Measurements from ENCODE around the gene PROZ.

DNA sequence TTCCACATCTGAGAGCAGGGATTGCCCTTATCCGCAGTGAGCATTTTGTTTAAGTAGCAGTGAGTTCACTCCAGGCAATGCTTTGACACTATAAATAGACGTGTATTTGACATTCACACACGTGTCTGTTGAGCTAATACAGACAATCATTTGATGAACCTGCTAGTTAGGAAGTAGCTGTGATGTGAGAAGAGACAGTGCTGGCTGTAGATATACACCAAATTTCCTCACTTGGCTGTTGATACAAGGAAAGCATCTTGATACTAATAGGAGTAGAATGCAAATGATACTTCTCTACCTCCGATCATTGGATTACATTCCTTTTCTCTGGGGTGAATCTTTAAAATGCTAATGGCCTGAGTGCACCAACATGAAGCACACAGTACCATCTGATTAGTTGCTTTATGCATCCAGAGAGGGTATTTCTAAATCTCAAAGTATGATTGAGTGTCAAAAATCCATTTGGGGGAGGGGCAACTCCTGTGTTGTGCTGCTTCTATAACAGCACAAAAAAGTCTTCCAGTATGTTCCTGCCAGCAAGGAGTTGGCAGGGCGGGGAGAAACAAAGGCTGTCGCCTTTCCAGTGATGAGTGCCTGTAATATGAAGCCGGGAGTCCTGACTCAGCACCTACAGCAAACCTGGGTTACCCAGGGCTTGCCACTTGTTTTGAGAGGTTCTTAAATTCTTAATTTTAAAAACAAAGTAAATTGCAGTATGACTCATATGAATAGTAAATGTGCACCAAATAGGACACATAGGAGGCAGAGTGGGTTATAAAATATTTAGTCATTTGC, 58.0 kb downstream of the PROZ start:
- TF ChIP-seq ZNF274 (IDR thresholded peaks at IDR 0.05; ENCODE audit: low read depth, low read length) = no peak
- TF ChIP-seq YY1 (IDR thresholded peaks at IDR 0.05; ENCODE audit: insufficient read depth, insufficient read length) = no peak

Measured in NT2/D1 (cell line).